ENCODE measurements around the gene RNGTT. TPM values are rescaled to one million over a fixed set of nuclear protein-coding genes. Genes with fewer than 3 reads are reported as not detected.

The RNGTT gene
- total and polyA plus RNA-seq, 10 of the 15 experiments (the other 5 are each of a cell fraction or from before 2014, with no cell fraction given), result 7.7 to 30.4 (median 22.2) TPM

DNA sequence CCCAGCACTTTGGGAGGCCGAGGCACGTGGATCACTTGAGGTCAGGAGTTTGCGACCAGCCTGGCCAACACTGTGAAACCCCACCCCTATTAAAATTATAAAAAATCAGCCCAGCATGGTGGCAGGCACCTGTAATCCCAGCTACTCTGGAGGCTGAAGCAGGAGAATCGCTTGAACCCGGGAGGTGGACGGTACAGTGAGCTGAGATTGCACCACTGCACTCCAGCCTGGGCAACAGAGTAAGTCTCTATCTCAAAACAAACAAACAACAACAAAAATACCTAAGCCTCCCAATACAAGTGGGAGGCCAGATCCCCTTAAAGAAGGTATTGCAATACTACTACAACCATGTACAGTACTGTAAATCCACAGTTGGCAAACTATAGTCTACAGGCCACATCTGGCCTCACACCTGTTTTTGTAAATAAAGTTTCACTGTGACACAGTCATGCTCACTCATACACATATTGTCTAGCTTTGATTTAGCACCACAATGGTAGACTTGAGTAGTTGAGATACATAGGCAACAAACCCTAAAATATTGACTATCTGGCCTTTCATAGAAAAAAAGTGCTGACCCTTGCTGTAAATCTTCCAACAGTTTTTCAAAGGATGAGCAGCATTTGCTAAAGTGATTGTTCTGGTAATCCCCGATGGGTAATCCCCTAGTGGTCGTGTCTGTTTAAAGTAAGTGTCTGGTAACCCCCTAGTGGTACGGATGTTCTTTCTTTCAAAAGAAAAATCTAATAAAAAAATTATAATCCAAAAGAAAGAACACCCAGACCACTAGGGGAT lies 202.0 kb downstream of the RNGTT start:
- peak; percentile 77 for DNase-seq (ENCODE audit: low read depth, low spot score)
- intact Hi-C loops (cut with micrococcal nuclease; ENCODE audit: unreplicated experiment), result loop anchor here (2.0 to 5.0 kb wide), 4 partner anchors 111 to 834 kb away; no protein-coding TSS in a partner anchor
- ChIA-PET CTCF (interaction anchor here (0.6 to 5.5 kb wide), 14 partner anchors 10 to 930 kb away, joined by 3 to 28 read pairs (median 4); no protein-coding TSS in a partner anchor), POLR2A (interaction anchor here (0.7 to 3.4 kb wide), 10 partner anchors 20 to 582 kb away, joined by 3 to 13 read pairs (median 4); no protein-coding TSS in a partner anchor), RAD21 (ENCODE audit: unreplicated experiment) (interaction anchor here (0.6 to 6.3 kb wide), 21 partner anchors 14 to 929 kb away, joined by 3 to 63 read pairs (median 5); no protein-coding TSS in a partner anchor), SMC1A (ENCODE audit: uncharacterized antibody, unreplicated experiment) (interaction anchor here (0.5 to 5.6 kb wide), 27 partner anchors 9 to 502 kb away, joined by 3 to 48 read pairs (median 5); no protein-coding TSS in a partner anchor)
- no peaks in the 10 kb centered on the region; a peak in 2 of 4 replicates for H3K36me3 ChIP-seq (ENCODE audit: control insufficient read depth in 2 of 2, insufficient read depth in 2 of 2, low read length in 1 of 2)
- H2AFZ ChIP-seq (ENCODE audit: control insufficient read depth, low read depth, low read length), result peak overlapping the region; percentile 60
- peak; percentile 73 for FAIRE-seq
- H3K4me1 ChIP-seq (ENCODE audit: control insufficient read depth, insufficient read depth, low read length), result peaks cover 13% of the 10 kb centered on the region
- H3K27ac ChIP-seq (ENCODE audit: control insufficient read depth, insufficient read depth), result peak overlapping the region; percentile 94
- no peaks in the 10 kb centered on the region; the same call in 1 of the 2 replicates for H3K79me2 ChIP-seq (ENCODE audit: control insufficient read depth, insufficient read depth, low read length)
- no peak overlapping the region for H3K4me3 ChIP-seq
- H3K9ac ChIP-seq (ENCODE audit: control insufficient read depth, insufficient read depth, low read length), result peak overlapping the region; percentile 46
- 21% methylated on average over 9 of the region's 9 CpGs for WGBS (ENCODE audit: insufficient coverage, insufficient replicate concordance, low lambda C conversion rate, missing lambda C conversion rate)
- H4K20me1 ChIP-seq (ENCODE audit: control insufficient read depth, insufficient read depth), result no peaks in the 10 kb centered on the region
- H3K9me3 ChIP-seq (replicated peaks; ENCODE audit: control insufficient read depth, insufficient read depth, low read length), result peaks cover 19% of the 10 kb centered on the region
- peak overlapping the region; percentile 39 for H3K4me2 ChIP-seq (ENCODE audit: control insufficient read depth, insufficient read depth)
- in situ Hi-C loops (cut with MboI), result no loop called here
- ATAC-seq, result peak; percentile 80
- no peaks in the 10 kb centered on the region for H3K27me3 ChIP-seq (replicated peaks in 1 of 2; ENCODE audit: control insufficient read depth in 2 of 2, insufficient read depth in 2 of 2, low read length in 1 of 2)
- no TSS peak for BruUV-seq (replicated peaks)
- TF ChIP-seq DPF2 (IDR thresholded peaks at IDR 0.05) (peak; percentile 49; the same call in 1 of the 2 replicates), ZNF217 (IDR thresholded peaks at IDR 0.05) (0 out of 2 replicates have a peak, but pooled peaks have one; percentile 35), MXI1 (IDR thresholded peaks at IDR 0.05; ENCODE audit: low read depth, low read length) (no peak), KAT2A (conservative IDR thresholded peaks at IDR 0.05; ENCODE audit: control insufficient read depth, low read depth, low read length) (no peak), ZNF24 (IDR thresholded peaks at IDR 0.05) (peak; percentile 64; the same call in 1 of the 2 replicates), ZSCAN29 (IDR thresholded peaks at IDR 0.05) (no peak), ZNF384 (IDR thresholded peaks at IDR 0.05; ENCODE audit: borderline replicate concordance, low read depth, low read length) (peak; percentile 76; the same call in 1 of the 2 replicates)
- TF ChIP-seq, protein P1, sequence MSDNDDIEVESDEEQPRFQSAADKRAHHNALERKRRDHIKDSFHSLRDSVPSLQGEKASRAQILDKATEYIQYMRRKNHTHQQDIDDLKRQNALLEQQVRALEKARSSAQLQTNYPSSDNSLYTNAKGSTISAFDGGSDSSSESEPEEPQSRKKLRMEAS (IDR thresholded peaks at IDR 0.05; ENCODE audit: low read depth, low read length), result no peak
- TF ChIP-seq, protein P2, sequence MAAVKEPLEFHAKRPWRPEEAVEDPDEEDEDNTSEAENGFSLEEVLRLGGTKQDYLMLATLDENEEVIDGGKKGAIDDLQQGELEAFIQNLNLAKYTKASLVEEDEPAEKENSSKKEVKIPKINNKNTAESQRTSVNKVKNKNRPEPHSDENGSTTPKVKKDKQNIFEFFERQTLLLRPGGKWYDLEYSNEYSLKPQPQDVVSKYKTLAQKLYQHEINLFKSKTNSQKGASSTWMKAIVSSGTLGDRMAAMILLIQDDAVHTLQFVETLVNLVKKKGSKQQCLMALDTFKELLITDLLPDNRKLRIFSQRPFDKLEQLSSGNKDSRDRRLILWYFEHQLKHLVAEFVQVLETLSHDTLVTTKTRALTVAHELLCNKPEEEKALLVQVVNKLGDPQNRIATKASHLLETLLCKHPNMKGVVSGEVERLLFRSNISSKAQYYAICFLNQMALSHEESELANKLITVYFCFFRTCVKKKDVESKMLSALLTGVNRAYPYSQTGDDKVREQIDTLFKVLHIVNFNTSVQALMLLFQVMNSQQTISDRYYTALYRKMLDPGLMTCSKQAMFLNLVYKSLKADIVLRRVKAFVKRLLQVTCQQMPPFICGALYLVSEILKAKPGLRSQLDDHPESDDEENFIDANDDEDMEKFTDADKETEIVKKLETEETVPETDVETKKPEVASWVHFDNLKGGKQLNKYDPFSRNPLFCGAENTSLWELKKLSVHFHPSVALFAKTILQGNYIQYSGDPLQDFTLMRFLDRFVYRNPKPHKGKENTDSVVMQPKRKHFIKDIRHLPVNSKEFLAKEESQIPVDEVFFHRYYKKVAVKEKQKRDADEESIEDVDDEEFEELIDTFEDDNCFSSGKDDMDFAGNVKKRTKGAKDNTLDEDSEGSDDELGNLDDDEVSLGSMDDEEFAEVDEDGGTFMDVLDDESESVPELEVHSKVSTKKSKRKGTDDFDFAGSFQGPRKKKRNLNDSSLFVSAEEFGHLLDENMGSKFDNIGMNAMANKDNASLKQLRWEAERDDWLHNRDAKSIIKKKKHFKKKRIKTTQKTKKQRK (IDR thresholded peaks at IDR 0.05; ENCODE audit: low read depth, low read length), result no peak
- TF ChIP-seq, protein P3, sequence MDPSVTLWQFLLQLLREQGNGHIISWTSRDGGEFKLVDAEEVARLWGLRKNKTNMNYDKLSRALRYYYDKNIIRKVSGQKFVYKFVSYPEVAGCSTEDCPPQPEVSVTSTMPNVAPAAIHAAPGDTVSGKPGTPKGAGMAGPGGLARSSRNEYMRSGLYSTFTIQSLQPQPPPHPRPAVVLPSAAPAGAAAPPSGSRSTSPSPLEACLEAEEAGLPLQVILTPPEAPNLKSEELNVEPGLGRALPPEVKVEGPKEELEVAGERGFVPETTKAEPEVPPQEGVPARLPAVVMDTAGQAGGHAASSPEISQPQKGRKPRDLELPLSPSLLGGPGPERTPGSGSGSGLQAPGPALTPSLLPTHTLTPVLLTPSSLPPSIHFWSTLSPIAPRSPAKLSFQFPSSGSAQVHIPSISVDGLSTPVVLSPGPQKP (IDR thresholded peaks at IDR 0.05; ENCODE audit: low read depth, low read length), result no peak
- TF ChIP-seq, protein P4, sequence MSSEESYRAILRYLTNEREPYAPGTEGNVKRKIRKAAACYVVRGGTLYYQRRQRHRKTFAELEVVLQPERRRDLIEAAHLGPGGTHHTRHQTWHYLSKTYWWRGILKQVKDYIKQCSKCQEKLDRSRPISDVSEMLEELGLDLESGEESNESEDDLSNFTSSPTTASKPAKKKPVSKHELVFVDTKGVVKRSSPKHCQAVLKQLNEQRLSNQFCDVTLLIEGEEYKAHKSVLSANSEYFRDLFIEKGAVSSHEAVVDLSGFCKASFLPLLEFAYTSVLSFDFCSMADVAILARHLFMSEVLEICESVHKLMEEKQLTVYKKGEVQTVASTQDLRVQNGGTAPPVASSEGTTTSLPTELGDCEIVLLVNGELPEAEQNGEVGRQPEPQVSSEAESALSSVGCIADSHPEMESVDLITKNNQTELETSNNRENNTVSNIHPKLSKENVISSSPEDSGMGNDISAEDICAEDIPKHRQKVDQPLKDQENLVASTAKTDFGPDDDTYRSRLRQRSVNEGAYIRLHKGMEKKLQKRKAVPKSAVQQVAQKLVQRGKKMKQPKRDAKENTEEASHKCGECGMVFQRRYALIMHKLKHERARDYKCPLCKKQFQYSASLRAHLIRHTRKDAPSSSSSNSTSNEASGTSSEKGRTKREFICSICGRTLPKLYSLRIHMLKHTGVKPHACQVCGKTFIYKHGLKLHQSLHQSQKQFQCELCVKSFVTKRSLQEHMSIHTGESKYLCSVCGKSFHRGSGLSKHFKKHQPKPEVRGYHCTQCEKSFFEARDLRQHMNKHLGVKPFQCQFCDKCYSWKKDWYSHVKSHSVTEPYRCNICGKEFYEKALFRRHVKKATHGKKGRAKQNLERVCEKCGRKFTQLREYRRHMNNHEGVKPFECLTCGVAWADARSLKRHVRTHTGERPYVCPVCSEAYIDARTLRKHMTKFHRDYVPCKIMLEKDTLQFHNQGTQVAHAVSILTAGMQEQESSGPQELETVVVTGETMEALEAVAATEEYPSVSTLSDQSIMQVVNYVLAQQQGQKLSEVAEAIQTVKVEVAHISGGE (CRISPR knock-in tag; IDR thresholded peaks at IDR 0.05), result no peak
